HFFc6 (cell line): Measurements from ENCODE around the gene OR6V1. TPM values are rescaled to one million over a fixed set of nuclear protein-coding genes. Genes with fewer than 3 reads are reported as not detected.

Experiments
- DNase-seq: peaks from one replicate; pipeline ENCODE4 v3.0.0-alpha.2; 2018
- H3K27ac Mint-ChIP-seq: 2 replicates; pipeline ENCODE4 v1.8.0; 2020; ENCODE audit warnings: mild to moderate bottlenecking, mixed read lengths
- H3K27me3 Mint-ChIP-seq: 2 replicates; pipeline ENCODE4 v1.8.0; 2021; ENCODE audit warnings: mild to moderate bottlenecking, moderate library complexity, mixed read lengths; ENCODE audit not compliant: insufficient read depth
- H3K36me3 Mint-ChIP-seq: 2 replicates; pipeline ENCODE4 v1.8.0; 2021; ENCODE audit warnings: low read depth, mixed read lengths
- H3K4me1 Mint-ChIP-seq: 2 replicates; pipeline ENCODE4 v1.8.0; 2020; ENCODE audit warnings: low read depth, mixed read lengths
- H3K4me3 Mint-ChIP-seq: 2 replicates; pipeline ENCODE4 v1.8.0; 2020; ENCODE audit warnings: mild to moderate bottlenecking, moderate library complexity, mixed read lengths
- H3K9me3 Mint-ChIP-seq: 2 replicates; pipeline ENCODE4 v1.8.0; 2020; ENCODE audit warnings: mild to moderate bottlenecking, mixed read lengths
- total RNA-seq, 6 experiments: library from RNA; stranded (reverse); fragmentation: NEBNext Ultra II Directional; extraction: Animal tissue kit (Norgen Biotek cat#: 25700); gene quantifications; 2 replicates in 1 of 6; 3 replicates in 5 of 6; pipeline ENCODE4 v1.2.3, GENCODE V29; 2021
- TF ChIP-seq, protein P1 (sequence below): fragments of 200-600 bp; sonication (generic); IDR thresholded peaks from 2 replicates; pipeline ENCODE4 v1.5.0; 2021; ENCODE audit warnings: antibody characterized with exemption, mild to moderate bottlenecking

Gene OR6V1
- total RNA-seq, 6 experiments from 2014 or later: not detected

DNA sequence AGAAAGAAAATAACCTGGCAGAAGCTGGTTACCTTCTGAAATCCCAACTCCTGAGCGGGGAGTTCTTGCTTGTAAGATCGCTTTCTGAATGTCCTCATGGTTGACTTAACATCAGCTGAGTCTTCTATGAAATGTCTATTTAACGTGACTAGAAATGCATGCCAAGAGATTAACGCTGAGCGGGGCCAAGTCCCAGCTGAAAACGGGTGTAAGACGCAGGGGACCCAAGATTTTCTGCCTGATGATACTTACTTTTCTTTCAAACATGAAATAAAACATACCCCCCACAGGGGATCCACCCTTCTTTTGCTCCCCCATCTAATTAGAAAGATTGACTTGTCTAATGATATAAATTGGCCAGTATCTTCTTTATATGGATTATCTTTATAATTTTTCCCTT is 40.1 kb upstream of the OR6V1 start:
- TF ChIP-seq, protein P1, sequence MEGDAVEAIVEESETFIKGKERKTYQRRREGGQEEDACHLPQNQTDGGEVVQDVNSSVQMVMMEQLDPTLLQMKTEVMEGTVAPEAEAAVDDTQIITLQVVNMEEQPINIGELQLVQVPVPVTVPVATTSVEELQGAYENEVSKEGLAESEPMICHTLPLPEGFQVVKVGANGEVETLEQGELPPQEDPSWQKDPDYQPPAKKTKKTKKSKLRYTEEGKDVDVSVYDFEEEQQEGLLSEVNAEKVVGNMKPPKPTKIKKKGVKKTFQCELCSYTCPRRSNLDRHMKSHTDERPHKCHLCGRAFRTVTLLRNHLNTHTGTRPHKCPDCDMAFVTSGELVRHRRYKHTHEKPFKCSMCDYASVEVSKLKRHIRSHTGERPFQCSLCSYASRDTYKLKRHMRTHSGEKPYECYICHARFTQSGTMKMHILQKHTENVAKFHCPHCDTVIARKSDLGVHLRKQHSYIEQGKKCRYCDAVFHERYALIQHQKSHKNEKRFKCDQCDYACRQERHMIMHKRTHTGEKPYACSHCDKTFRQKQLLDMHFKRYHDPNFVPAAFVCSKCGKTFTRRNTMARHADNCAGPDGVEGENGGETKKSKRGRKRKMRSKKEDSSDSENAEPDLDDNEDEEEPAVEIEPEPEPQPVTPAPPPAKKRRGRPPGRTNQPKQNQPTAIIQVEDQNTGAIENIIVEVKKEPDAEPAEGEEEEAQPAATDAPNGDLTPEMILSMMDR: no peak
- Mint-ChIP-seq H3K9me3 (no peaks in the 10 kb centered on the region), H3K4me3 (no peak overlapping the region), H3K4me1 (peaks cover 39% of the 10 kb centered on the region), H3K27me3 (peaks cover 6% of the 10 kb centered on the region), H3K27ac (no peak overlapping the region), H3K36me3 (no peaks in the 10 kb centered on the region)
- DNase-seq: no peak

DNA sequence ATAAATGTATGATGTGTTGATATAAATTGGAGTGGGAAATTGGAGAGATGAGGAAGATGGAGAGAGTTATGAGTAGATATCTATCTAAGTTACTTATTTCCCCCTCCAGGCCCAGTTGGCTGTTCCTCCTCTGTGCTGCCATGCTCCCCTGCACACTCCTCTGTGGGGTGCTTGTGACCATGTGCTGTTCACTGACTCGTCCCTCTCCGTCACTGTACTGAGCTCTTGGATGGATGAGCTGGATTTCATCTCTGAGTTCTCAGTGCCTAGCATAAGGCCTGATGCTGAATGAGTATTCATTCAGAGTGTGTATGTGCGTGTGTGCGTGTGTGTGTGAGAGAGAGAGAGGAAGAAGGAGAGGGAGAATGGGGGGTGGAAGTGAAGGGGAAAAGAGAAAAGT is 39.7 kb upstream of the OR6V1 start:
- TF ChIP-seq, protein P1: no peak
- no peak overlapping the region for H3K27ac Mint-ChIP-seq
- DNase-seq: no peak
- peaks cover 39% of the 10 kb centered on the region for H3K4me1 Mint-ChIP-seq
- no peaks in the 10 kb centered on the region for H3K9me3 Mint-ChIP-seq
- peaks cover 6% of the 10 kb centered on the region for H3K27me3 Mint-ChIP-seq
- no peaks in the 10 kb centered on the region for H3K36me3 Mint-ChIP-seq
- H3K4me3 Mint-ChIP-seq: no peak overlapping the region

DNA sequence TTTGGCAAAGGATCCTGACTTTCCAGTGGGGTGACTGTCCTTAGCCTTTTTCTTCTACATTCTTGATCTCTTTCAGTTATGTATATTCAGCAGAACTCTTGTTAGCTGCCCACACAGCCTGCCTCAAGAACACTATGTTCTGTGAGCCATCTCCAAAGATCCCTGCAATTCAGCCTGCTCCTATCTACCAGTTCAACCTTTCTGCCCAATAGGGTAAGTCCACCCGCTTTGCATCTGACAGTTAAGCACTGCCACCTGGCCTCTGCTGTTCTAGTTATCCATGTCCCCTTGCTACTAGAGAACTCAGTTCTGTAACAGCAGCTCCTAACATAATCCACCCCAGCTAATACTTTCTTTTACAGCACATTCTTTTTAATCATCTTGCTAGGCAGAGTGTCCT is 38.7 kb upstream of the OR6V1 start:
- Mint-ChIP-seq H3K9me3 (no peaks in the 10 kb centered on the region), H3K27me3 (peaks cover 6% of the 10 kb centered on the region), H3K4me3 (no peak overlapping the region; the same call in 1 of the 2 replicates), H3K36me3 (no peaks in the 10 kb centered on the region), H3K27ac (peak overlapping the region; percentile 59), H3K4me1 (peaks cover 39% of the 10 kb centered on the region)
- DNase-seq: no peak
- TF ChIP-seq, protein P1: no peak

DNA sequence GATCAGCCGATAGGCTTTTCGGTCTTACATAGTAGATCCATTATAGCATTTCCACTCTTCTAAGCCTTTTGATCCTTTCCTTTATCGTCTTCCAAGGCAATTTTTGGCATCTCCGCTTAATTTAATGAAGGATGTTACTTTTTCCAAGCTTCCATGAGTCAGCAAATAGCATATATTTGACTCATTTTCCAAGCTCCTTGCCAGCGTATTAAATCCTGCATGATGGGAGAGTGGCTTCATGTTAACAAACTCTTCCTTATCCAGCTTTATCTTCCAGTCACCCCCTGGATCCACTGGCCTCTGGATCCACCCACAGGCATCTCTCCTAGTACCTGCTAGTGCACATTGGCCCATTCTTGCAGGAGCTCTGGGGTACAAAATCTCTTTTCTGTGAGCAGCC is 38.2 kb upstream of the OR6V1 start:
- H3K36me3 Mint-ChIP-seq: no peaks in the 10 kb centered on the region
- peaks cover 41% of the 10 kb centered on the region for H3K4me1 Mint-ChIP-seq
- DNase-seq: peak; percentile 66
- peaks cover 6% of the 10 kb centered on the region for H3K27me3 Mint-ChIP-seq
- no peaks in the 10 kb centered on the region for H3K9me3 Mint-ChIP-seq
- H3K4me3 Mint-ChIP-seq: peak overlapping the region; percentile 11; the same call in 1 of the 2 replicates
- TF ChIP-seq, protein P1: no peak
- H3K27ac Mint-ChIP-seq: peak overlapping the region; percentile 59

DNA sequence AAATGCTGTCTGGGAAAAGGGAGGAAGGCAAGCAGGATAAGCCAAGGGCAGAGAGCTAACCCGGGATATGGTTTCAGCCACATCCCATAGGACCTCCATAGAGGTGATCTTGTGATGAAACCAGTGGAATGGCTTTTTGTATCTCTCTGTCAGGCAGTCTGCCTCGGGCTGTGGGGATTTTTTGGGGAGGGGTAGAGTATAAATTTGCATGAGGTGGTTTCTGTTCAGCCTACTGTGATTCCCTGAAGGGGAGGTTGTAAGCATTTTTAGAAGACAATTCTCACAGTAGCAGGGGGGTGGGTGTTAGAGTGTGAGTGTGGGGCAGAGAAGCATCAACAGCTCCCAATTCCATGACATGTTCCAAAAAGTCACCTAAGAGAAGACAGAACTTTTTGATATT is 37.1 kb upstream of the OR6V1 start:
- Mint-ChIP-seq H3K36me3 (no peaks in the 10 kb centered on the region), H3K4me3 (peak overlapping the region; percentile 7; the same call in 1 of the 2 replicates), H3K27ac (no peak overlapping the region), H3K9me3 (no peaks in the 10 kb centered on the region), H3K27me3 (peaks cover 5% of the 10 kb centered on the region; the same call in 1 of the 2 replicates), H3K4me1 (peaks cover 46% of the 10 kb centered on the region)
- TF ChIP-seq, protein P1: no peak
- no peak for DNase-seq
